GM19397 (cell line): ENCODE results near the gene SH3GLB1.
"Not testable (repeated sequence)": the region's sequence is repeated elsewhere in the genome, so short reads cannot be mapped to it uniquely, and the experiment has no call there.

Experiments
- ATAC-seq: cut with Tn5 transposase; IDR thresholded peaks from one replicate; pipeline ENCODE4 v1.9.1; 2021; ENCODE audit warnings: mild to moderate bottlenecking, moderate library complexity; ENCODE audit not compliant: unreplicated experiment

SH3GLB1 gene

DNA sequence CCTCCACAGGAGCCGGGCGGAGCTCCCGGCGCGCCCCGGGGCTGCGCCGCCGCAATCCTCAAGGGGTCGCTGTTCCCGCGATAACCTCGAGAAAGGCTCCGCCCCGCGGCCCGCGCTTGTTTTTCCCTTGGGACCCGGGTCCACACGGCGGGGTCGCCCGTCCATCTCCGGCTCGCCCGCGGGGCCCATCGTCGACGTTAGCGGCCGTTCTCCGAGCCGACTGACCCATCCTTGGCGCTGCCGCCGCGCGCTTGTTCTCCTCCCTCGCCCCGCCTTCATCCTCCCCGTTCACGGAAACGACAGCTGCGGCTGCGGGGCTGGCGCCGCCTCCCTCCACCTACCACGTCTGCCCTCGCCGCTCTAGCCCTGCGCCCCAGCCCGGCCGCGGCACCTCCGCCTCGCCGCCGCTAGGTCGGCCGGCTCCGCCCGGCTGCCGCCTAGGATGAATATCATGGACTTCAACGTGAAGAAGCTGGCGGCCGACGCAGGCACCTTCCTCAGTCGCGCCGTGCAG, at the start of gene SH3GLB1:
Gene SH3GLB1 (plus strand): TSS at position 119 of the 514 bp plus-strand sequence. CDS start 324 bp downstream, at position 443.
- peak; percentile 90 for ATAC-seq

DNA sequence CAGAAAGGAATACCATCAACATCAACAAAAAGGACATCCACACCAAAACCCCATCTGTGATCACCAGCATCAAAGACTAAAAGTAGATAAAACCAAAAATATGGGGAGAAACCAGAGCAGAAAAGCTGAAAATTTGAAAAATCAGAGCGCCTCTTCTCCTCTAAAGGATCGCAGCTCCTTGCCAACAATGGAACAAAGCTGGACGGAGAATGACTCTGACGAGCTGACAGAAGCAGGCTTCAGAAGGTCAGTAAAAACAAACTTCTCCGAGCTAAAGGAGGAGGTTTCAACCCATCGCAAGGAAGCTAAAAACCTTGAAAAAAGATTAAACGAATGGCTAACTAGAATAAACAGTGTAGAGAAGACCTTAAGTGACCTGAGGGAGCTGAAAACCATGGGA, 46.0 kb upstream of the SH3GLB1 start:
- not testable (repeated sequence) for ATAC-seq

DNA sequence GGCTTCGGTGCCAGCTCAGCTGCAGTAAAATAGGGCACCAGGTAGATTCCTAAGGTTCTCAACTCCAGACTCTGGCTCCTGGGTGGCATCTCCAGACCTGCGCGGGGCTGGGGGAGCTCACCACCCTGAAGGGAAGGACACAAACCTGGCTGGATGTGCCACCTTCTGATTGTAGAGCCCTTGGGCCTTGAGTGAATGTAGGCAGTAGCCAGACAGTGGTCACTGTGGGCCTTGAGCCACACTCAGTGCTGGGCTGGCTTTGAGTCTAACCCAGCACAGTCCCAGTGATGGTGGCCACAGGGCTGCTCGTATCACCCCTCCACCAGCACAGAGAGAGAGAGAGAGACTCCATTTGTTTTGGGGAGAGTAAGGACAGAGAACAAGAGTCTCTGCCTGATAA, 38.0 kb upstream of the SH3GLB1 start:
- ATAC-seq, result no peak

DNA sequence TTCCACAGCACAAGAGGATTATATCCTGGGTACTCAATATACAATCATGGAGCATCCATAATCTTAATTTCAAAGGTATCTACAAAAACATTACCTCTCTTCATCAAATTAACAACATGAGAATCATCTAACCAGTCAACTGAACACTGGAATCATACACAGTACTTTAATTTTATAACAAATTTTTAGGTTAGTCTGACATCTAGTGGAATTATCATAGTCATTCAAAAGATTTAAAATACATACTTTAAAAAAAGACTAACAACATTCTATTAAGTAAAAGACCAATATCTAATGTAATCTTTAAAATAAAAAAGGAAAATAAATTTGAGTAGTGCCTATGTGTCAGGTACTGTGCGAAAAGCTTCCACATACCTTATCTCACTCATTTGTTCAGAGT, 16.8 kb upstream of the SH3GLB1 start:
- ATAC-seq, result no peak

DNA sequence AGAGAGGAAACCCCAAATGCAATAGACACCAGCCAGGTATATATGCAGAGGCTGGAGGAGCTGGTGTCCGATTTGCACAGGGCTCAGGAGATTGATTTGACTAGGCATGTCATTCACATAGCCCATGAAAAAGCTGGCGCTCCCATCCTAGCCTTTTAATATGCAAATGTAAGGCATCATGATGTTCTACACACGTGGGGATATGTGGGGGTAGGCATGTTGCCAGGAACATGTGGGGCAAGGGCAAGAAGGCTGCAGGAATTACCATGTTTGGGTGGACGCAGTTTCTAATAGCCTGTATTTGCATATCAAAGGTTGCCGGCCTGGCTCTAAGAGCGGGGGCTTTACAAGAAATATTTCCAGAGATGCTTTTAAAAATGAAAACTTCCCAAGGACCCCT, 11.7 kb upstream of the SH3GLB1 start:
- ATAC-seq, result no peak

DNA sequence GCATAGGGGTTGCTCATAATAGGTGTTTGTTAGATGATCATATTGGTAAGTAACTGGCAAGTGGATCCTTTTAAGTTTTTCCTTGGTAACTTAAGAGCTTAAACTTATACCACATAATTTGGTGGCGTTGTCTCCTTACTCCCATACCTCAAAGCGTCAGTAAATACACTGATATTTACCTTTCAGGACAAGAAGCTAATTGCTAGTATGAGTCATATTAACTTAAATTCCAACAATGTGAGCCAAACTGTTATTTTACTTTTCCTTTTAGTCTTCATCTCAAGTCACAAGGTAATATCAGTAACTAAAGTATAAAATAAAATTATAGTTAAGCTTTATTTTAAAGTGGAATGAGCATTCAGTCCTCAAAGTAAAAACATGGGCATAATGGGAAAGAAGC, 9.0 kb upstream of the SH3GLB1 start:
- no peak for ATAC-seq

DNA sequence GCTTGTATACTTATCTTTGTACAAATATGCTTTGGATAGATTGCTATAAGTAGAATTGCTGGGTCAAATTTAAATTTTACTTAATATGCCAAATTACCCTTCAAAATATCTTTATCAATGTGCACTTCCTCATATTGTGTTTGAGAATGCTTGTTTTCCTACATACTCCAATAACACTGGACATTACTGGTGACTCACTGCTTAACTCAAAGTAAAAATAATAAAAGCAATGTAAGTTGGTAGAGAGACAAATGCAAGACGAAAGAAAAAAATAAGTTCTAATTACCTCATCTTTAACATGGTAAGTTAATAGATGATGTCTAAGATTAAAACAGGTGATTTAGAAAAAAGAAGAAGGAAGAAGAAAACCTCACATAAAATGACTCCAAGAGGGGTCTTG, 7.9 kb upstream of the SH3GLB1 start:
- ATAC-seq, result no peak

DNA sequence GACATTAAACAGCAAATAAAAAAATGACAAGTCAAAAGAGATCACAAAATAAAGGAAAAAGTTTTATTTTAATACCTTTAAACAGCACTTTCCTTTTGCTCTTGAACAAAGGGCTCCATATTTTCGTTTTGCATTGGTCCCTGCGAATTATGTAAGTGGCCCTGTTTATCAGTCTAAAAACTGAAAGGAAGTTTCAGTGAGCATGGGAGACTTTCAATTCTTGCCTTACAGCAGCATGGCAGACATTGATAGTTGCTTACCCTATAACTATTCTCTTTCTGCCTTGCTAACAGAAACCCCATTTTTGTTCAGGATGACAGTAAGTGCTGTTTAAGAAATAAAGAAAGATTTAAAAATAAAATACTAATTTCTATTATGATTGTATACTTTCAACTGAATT, 5.2 kb upstream of the SH3GLB1 start:
- no peak for ATAC-seq

DNA sequence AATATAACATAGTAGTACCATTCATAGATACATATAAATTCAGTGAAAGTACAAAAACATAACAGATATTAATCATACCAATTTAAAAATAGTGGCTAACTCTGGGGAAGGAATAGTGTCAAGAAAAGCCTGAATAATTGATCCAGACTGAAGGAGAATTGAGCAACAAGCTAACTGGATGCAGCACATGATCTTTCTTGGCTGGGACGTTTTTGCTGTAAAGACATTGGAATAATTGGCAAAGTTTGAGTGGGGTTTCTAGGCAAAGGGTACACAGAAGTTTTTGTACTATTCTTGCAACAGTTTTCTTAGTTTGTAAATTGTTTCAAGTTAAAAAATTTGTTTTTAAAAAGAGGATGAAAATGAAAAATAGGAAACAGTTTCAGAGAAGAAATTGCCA, 2.6 kb upstream of the SH3GLB1 start:
- ATAC-seq, result no peak

DNA sequence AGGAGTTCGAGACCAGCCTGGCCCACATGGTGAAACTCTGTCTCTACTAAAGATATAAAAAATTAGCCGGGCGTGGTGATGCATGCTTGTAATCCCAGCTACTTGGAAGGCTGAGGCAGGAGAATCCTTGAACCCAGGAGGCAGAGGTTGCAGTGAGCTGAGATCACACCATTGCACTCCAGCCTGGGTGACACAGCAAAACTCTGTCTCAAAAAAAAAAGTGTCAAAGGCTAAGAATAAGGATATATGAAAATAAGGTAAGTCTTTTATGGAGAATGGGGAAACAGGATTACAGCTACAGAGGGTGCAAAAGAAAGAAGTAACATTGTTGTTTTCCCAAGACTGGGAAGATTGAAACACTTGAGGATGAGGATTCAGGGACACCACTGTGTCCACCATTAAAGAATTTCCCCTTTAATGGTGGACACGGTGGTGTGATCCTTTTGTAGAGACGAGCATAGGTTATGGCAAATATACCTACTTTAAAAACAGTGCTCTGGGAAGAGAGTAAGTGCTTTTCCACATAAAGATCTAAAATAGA, 1.4 kb upstream of the SH3GLB1 start:
- not testable (repeated sequence) for ATAC-seq

DNA sequence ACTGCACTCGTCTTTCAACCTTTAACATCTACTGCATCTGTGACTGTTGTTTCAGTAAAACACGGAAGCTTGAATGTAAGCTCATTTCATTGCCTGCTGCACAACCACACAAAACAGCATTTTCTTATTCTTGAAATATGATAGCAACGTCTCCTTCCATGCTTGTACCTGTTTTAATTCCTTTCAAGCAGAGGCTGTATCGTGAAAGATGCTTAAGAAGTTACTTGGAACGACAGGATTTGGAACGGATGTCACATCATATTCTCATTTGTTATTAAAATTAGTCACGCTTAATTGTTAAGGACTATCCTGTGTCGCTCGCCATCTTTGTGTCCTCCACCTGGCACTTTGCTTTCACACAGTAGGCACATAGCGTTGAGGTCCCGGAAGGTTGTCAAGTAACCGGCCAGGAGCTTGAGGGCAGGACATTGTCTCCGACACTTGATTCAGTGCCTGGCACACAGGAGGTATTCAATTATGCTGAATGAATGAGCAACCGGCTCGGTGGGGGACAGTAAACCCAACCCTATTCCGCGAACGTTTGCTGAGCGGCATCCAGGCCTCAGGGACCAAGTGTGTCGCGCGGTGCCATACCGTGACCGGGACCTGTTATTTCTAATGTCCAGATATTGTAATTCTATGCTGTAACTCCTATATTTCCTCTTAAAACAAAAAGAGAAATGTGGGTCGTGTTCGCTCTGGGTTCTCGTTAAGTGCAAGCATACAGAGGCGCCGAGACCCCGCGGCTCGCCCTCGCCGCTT, 499 bp upstream of the SH3GLB1 start:
- ATAC-seq, result peak; percentile 39

DNA sequence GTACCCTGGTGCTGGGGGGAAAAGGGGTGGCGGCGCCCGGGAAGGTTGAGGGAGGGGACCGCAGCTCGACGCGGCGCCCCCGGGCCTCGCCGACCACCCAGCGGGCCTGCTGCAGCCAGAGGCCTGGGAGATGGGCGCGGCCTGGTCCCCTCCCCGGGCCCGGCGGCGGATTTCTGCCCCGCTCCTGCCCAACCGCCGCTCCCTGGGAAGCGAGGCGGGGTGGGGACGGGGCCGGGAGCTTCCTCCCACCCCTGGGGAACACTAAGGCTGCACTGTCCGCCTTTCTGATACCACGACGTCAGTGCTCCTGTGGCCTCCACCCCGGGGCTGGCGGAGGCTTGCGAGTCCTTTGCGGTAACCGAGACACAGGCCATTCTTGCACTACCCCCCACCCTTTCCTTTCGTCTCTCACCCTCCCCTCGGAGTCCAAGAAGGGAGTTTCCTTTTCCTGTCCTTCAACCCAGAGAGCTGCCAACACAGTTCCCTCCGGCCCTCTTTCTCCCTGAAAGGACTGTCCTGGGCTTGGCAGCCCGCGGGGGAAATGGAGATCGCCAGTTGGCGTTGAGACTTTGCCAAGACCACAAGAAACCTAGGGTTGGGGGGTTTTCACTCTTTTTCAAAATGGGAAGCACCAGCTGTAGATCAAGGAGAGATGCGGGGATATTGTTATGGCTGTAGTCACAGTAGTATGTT, 742 bp downstream of the SH3GLB1 start:
- ATAC-seq, result peak; percentile 29

DNA sequence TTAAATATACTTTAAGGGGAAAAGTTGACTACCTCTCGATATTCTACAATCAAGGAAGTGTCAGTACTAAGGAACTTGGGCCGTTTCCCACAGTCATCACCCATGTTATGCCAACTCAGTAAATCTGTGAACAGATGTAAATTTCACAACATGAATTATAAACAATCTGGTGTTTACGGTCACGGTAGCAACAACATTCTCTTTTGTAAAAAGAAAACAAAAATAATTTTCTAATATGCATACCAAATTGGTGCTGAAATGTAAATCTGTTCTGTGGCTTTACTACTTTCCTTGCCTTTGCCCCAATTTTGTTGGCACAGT, 1.2 kb downstream of the SH3GLB1 start:
- ATAC-seq, result no peak

DNA sequence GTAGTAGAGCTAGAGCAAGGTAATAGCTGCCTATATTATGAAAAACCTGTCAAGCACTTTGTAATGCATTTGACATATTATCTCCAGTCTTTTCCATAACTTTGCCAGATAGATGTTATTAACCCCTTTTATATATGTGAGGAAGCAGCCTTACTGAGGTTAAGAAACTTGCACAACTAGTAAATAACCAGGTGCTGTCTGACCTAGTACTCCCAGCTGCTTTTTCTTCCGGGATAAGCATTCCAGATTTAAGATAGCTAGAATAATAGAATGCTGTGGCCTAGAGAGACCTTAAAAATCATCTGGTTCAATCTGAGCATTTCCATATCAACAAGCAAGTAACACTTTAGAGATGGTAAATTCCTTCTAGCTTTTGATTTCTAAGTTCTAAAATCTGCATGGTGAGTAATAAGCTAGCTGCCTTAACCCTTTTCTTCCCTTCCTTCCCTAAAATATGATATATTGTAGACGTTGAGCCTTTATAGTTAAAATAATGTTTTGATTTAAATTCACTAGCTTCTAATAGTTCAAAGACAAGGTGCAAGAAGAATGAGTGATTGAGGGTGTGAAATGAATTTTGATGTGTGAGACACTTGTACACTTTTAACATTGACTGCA, 1.8 kb downstream of the SH3GLB1 start:
- ATAC-seq, result no peak

DNA sequence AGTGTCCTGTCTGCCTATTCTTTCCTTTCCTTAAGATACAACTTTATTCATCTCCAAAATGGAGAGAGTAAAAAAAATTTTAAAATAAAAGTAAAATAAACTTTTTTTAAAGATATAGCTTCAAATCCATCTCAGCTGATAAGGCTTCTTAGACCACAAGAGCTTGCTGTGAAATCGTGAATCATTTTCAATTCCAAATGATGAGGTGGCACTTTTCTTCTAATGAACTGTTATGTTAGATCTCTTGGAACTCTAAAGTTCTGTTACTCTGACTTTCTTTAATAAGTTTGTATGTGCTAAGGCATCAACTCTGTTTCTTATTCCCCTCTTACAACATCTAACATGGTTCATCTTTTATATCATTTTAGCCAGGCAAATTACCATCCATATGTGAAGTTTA, 4.5 kb downstream of the SH3GLB1 start:
- no peak for ATAC-seq

DNA sequence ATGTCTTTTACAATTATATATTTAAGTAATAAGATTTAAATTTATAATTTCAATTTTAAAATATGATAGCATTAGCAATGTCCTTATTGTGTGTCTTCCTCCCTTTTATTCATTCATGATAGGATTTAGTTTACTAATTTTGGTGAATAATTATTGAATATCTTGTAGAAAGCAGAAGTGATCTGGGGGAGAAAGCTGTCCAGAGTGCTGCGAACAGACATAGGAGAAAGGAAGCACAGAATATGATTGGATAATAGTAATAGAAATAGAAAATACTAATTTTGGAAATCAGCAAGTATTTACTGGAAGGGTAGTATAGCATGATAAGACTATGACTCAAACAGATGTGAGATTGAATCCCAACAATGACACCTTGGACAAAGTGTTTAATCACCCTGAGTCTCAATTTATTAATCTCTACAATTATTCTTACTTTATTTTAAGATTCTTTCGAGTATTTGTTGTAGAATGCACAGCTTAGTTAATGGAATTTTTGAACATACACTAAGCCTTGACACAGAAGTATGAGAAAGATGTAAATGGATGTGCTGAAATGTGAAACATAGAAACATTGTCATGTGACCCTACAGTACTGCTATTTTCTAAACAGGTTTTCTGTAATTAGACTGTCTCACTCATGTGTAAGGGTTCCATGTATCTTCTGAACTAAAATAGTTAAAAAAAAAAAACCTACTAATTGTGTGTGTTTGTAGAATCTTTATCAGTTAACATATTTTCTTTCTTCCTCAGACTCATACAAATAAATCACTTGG, 7.9 kb downstream of the SH3GLB1 start:
- ATAC-seq, result no peak

DNA sequence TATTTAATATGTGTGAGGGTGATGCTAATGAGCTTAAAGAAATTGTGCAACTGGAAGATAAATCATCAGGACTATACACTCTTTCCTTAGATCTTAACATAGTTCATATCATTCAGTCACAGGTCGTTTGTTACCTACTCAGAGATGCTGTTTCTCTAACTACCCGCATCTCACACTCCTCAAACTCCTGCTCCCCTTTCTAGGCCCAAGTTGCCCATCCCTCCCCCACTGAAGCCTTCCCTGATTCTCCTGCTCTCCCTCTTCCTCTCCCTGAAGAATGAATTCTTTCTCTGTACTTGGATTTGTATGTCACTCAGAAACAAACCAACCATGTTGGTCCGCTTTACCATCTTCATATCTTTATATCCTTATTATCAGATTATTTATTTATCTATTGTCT, 9.1 kb downstream of the SH3GLB1 start:
- ATAC-seq, result no peak

DNA sequence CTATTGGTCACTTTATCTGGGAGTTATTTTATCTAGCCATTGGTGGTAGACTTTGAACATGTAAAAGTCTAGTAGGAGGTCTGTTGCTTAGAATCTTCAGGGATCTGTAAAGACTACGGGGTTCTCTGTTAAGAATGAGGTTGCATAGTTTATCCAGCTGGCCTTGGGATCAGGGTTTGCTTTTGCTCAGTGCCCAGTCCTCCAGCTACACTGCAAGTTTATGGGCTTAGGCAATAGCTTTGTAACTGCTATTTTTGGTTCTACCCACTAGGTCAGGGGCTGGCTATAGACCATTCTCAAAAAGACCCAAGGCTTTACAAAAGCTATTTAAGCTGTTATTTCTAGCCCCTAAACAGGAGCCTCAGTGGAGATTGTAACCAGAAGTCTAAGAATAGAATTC, 9.8 kb downstream of the SH3GLB1 start:
- no peak for ATAC-seq

DNA sequence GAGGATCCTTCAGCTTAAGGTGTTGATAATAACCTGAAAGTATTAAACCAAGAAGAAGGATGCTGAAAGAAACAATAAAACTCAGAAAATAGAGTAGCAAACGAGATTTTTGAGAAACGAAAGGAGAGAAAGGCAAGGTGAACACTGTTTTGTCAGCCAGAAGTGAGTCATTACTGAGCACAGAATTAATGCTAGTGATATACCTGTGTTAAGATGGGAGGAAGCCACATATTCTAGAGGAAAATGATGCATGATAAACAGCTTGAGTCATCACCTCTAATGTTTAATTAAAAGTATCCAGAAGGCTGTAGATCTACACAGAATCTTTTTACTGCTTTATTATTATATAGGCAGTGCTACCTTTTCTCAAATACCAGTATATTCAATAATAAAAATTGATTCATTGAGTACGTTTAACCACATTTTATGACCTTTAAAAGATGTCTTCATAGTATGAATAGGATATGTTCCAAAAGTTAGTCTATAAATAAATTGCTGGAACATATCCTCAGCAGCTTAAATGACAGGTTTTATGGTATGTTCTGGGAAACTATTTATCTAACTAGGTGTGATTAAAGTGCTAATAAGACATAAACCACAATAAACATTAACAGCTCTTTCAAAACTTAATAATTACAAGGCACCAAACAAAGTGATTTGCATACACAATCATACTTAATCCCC, 10.3 kb downstream of the SH3GLB1 start:
- ATAC-seq, result no peak

DNA sequence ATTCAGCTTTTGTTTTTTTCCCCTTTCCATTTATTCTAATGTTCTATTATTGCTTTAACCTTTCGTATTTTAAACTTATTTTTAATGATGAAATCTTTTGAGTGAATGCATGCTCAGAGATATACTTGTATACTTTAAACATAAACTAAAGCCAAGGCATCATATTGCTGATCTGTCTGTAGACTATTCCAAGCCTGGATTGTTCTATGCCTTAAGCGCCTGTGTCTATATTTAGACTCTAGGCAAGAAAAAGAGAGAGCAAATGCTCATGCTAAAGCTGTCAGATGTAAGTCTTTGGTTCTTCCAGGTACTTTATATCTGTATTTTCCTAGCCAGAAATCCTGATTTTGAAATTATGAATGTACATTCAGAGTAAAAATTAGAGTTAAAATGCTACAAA, 14.4 kb downstream of the SH3GLB1 start:
- ATAC-seq, result no peak
